KOPT-K1 (cell line): ENCODE measurements around the gene TGFBI.

Experiments
- H3K27ac ChIP-seq: fragments of 200-600 bp; sonication (generic); 2 replicates; pipeline ENCODE4 v1.5.1; 2016; ENCODE audit warnings: antibody characterized with exemption, mild to moderate bottlenecking, low read depth, low read length; ENCODE audit not compliant: poor library complexity, severe bottlenecking
- H3K36me3 ChIP-seq: fragments of 200-600 bp; sonication (generic); 2 replicates; pipeline ENCODE4 v1.5.1; 2017; ENCODE audit warnings: antibody characterized with exemption, mild to moderate bottlenecking, low read length, moderate library complexity; ENCODE audit not compliant: insufficient read depth
- H3K9me3 ChIP-seq: fragments of 200-600 bp; sonication (generic); 2 replicates; pipeline ENCODE4 v1.5.1; 2017; ENCODE audit warnings: antibody characterized with exemption, low read length, mild to moderate bottlenecking; ENCODE audit not compliant: insufficient read depth, poor library complexity, severe bottlenecking

Gene TGFBI

DNA sequence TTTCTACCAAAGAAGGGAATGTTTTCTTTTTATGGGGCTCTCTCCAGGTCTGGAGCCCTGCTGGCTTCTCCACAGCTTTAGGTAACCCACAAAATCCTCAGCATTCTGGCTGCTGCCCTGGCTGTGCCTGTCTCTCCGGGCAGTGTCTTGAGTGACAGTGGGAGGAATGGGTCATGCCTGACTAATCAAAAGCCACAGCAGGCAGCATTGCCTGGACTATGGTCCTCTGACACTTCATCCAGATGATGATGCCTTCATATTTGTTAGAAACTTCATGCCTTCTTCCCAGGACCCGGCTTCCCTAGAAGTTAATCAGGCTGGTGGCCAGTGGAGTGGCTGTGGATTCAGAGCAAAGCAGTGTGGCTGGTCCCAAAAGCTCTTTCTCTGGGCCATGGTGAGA is 32.2 kb upstream of the TGFBI start:
- H3K27ac ChIP-seq: no peak overlapping the region
- no peaks in the 10 kb centered on the region for H3K36me3 ChIP-seq
- no peaks in the 10 kb centered on the region for H3K9me3 ChIP-seq

DNA sequence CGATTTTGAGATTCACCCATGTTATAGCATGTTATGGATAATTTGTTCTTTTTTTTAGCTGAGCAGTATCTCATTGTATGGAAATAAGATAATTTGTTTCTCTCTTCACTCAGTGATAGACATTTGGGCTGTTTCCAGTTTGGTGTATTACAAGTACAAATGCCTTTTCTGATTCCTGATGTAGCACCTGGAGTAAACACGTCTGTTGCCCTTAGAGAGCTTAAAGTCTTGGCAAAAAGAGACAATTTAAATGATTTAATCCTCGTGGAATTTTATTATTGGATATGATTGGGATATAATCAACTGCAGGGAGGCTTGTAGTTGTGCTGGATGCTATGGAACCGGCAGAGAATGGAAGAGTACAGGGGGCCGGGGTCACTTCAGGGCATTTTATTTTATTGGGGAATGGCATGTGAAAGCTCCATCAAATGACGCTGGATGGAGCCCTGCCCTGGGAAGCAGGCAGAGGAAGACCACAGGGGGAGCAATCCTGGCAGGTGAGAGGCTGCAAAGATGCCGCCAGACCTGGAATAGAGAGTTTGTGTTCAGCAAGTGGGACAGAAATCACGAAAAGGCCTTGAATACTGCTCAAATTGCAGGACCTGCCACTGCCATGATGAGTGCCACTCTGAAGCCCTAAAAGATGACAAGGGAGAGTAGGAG is 31.0 kb upstream of the TGFBI start:
- H3K27ac ChIP-seq: no peak overlapping the region
- no peaks in the 10 kb centered on the region for H3K9me3 ChIP-seq
- H3K36me3 ChIP-seq: no peaks in the 10 kb centered on the region

DNA sequence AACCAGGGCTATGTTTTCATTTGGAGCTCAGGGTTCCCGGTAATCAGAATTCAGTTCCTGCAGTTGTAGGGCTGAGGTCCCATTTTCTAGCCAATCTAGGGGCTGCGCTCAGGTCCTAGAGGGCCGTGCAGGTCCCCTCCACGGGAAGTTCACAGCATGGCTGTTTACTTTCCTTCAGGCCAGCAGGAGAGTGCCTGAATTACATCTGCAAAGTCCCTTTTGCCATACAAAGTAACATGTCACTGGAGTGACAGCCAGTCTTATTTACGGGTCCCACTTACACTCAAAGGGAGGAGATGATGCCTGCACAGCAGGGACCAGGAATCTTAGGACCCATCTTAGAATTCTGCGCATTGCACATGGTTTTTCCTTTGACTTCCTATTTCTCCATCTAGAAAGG is 29.9 kb upstream of the TGFBI start:
- Histone ChIP-seq H3K27ac (no peak overlapping the region), H3K9me3 (no peaks in the 10 kb centered on the region), H3K36me3 (no peaks in the 10 kb centered on the region)

DNA sequence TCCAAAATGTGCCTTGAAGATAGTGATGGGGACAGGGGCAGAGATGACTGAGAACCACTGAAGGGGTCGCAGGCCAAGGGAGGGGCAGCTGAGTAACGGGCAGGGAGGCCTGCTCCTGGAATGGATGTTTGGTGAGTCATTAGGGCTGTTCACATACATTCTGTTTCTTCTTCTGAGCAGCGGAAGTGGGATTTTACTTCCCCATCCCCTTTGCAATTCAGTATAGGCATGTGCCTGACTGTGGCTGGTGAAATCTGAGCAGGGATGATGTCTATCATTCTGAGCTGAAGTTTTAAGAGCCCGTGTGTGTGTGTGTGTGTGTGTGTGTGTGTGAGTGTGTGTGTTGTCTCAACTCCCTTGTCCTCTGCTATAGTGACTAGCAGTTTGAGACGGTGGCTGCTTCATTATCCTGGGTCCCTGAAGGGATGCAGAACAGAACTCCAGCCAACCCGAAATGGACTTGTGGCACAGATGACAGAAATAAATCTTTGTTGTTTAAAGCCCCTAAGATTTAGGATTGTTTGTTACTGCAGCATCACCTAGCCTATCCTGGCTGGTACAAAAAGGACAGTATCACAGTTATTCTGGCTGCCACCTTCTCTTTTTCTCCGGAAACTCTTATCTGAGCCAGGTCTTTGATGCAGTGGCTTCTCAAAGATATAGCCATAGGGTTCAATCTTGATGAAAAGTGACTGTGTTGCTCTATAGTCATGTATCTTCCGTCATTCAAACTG is 29.2 kb upstream of the TGFBI start:
- Histone ChIP-seq H3K27ac (no peak overlapping the region), H3K36me3 (no peaks in the 10 kb centered on the region), H3K9me3 (no peaks in the 10 kb centered on the region)

DNA sequence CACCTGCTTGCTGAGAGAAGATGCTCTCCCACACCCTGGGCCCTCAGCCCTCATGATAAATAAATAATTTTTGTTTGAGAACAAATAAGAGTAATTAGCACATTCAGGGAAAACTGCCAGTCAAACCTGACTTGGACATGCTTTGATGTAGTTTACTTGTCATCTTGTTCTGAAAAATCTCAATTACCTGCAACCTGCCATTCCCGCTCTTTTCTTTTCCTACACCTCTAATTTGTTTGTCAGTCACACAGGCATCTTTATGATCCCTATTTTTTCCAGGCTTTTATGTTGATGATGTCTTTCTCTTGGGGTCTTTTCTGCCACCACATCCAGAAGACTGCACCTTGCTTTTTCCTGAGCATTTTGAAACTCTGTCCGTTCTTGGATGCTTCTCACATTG is 28.6 kb upstream of the TGFBI start:
- no peak overlapping the region for H3K27ac ChIP-seq
- no peaks in the 10 kb centered on the region for H3K36me3 ChIP-seq
- no peaks in the 10 kb centered on the region for H3K9me3 ChIP-seq

DNA sequence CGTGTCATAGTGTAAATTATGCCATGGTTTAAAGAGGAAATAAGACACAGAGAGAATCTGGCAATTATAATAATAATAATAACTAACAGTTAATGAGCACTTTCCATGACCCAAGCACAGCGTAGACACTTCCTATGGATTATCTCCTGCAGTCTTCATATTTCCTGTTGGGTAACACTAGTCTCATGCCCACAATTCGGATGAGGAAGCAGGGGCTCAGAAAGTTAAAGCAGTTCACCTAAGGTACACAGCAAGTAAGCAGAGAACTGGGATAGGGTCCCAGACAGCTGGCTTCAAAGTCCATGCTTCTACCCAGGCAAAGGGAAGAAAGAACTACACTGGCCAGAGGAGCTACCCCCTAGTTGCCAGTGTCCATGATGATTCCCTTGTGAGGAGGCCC is 27.9 kb upstream of the TGFBI start:
- no peaks in the 10 kb centered on the region for H3K36me3 ChIP-seq
- no peak overlapping the region for H3K27ac ChIP-seq

DNA sequence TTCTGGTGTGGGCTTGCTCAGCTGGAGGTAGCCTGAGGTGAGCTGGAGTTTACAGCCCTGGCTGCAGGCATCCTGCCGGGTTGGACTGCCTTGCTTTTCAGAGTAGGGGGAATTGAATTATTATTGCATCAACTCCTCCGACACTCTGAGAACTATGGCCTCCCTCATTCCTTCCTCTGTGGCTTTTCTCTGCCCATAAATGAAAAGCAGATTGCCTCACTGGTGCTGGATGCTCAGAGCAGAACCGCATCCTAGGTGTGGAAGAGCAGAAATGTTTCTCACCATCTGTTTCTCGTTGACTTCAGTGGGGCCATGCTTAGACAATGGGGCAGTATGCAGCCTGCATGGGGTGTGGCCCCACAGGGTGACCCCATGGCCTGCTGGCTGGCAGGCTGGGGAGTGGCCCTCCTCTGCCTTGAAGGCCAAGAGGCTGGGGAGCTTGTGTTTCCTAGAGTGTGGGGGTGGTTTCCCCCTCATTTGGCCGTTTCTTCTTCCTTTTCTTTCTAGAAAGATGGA is 27.3 kb upstream of the TGFBI start:
- no peaks in the 10 kb centered on the region for H3K36me3 ChIP-seq
- H3K9me3 ChIP-seq: no peaks in the 10 kb centered on the region
- no peak overlapping the region for H3K27ac ChIP-seq

More for the DNA sequence above, 27.9 kb upstream of the TGFBI start:
- no peaks in the 10 kb centered on the region for H3K9me3 ChIP-seq

DNA sequence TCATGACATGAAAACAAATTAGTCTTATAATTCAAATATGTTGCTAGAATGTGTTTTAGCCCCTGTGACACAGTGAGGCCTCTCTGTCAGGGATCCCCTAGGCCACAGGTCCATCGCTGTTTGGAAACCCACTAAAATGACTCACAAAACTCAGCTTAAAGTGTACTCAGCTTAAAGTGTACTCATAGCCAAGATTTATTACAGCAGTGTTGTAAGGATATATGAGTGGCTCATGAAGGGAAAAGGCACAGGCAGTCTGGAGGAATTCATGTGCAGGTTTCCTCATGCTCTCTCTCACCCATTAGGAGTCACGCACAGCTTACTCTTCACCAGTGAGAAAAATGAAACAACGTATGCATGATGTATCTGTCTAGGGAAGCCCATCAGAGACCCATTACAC is 24.4 kb upstream of the TGFBI start:
- no peaks in the 10 kb centered on the region for H3K9me3 ChIP-seq
- no peak overlapping the region for H3K27ac ChIP-seq
- no peaks in the 10 kb centered on the region for H3K36me3 ChIP-seq

DNA sequence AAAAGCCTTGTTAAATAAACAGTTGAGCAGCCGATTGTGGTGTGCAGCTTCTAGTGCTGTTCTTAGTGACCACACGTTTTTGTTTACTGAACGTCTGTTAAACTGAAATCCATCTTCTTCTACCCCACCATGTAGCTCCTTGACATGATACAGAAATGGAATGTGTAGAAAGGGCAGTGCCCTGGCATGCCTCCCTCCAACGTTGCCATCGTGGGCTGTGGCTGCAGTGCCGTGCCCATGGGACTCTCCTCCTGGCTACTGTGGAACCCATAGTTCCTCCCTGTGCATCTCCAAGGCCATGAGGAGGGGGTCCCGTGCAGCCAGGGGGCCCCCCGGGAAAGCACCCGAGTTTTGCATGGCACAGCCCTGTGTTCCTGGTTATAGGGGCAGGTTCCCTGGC is 23.3 kb upstream of the TGFBI start:
- Histone ChIP-seq H3K9me3 (no peaks in the 10 kb centered on the region), H3K27ac (no peak overlapping the region), H3K36me3 (no peaks in the 10 kb centered on the region)

DNA sequence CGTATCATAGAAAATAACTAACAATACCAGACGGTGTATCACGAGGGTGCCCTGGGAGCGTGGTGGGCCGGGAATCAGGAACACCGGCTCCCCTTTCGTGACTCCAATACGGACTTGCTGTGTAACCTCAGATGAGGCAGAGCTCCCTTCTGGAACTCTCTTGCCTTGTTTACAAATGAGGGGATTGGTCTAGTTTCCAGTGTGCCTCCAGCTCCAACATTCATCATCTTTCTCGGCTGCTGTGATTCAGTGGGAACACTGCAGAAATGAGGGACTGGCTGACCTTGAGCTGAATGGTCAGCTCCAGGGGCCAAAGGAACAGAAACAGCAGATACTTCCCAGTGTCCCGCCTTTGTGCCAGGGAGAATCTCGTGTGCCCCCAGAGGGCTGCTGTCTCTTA is 22.6 kb upstream of the TGFBI start:
- Histone ChIP-seq H3K36me3 (no peaks in the 10 kb centered on the region), H3K27ac (no peak overlapping the region), H3K9me3 (no peaks in the 10 kb centered on the region)

DNA sequence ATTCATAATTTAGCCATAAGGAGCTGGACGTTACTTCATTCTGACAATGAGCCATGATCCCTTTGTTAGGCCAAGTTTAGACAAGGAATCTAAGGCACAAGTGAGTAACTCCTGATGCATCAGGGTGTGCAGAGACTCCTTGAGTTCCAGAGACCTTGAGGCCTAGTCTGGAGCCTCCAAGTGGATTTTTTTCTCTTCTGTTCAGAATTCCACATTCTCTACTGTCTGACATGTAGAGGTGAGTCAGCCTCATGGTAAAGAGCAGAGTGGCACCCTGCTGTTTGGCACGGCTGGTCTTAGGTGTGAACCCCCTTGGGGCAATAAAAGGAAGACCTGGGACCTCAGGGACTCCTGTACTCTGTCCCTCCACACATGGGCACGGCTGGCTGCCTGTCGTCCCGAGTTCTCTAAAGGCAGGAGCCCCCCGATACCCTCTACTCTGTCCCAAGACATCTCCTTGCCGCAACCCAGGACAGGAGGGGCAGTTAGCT is 22.0 kb upstream of the TGFBI start:
- Histone ChIP-seq H3K9me3 (no peaks in the 10 kb centered on the region), H3K27ac (no peak overlapping the region), H3K36me3 (no peaks in the 10 kb centered on the region)

DNA sequence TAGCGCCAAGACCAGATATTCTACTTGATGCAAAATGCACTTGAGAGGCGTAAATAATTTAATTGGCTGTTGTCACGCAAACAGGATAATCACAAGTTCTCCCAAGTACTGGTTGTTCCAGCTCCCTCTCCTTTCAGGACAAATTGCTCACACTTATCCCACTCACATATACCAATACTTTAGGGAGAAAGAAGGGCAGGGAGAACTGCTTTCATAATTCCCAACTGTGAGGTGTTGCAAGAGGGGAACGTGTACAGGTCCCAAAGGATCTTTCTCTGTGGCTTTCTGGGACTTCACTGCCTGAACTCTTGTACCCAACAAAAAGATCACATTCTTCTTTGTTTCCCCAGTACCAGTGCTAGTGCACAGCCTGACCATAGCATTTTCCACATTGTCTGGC is 21.5 kb upstream of the TGFBI start:
- H3K9me3 ChIP-seq: no peaks in the 10 kb centered on the region
- no peaks in the 10 kb centered on the region for H3K36me3 ChIP-seq
- no peak overlapping the region for H3K27ac ChIP-seq

DNA sequence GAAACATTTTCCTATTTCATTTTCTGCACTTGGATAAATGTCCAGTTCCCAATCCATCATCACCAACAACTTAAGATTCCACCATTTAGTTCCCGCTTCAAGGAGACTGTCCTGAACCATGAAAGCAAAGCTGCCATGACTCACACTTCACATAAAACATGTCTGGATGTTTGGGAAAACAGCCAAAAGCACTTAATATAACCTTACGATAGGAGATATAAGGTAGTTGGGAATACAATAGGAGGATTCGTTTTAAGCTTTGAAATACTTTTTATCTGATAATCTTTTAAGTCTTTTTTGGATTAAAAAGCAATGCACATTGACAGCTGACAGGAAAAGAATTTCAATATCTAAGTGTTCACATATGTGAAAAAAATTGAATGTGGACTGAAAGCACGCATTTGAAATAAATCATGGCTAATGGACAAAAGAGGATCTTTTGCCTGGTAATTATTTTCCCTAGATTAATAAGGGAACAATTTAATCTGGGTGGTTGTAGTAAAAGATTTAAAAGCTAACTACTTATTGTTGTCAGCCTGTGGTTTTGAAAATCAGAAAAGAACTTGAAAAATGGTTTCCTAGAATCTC is 17.3 kb upstream of the TGFBI start:
- Histone ChIP-seq H3K36me3 (no peaks in the 10 kb centered on the region), H3K27ac (no peak overlapping the region), H3K9me3 (no peaks in the 10 kb centered on the region)

DNA sequence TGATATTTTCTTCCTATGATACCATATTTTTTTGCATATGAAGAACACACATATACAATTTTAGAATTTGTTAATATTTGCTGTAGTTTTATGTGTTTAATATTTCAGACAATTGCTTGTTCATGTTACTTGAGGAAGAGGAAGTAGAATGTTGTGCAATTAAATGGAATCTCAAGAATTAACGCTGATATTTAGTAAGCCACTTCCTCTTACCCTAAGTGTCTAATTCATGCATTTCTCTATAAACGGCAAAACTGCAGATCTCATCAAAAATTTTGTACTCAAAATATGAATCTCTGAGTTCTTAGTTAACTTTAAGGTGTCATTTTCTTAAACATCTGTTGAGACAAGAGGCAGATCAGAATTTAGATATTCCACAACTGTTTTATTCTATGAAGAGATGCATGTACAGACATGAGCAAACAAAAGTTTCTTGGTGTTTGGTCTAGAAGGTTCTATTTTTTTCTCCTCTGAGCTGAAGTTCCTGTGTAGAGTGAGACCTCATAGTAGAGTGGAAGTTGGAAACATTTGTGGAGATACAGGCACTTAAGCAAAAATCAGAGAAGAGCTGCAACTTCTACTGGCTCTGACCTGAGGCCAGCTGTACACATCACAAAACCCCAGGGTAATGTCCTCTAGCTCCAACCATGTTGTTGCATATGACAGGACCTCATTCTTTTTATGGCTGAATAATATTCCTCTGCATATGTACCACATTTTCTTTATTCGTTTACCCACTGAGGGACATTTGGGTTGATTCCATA is 16.6 kb upstream of the TGFBI start:
- no peak overlapping the region for H3K27ac ChIP-seq
- no peaks in the 10 kb centered on the region for H3K36me3 ChIP-seq
- no peaks in the 10 kb centered on the region for H3K9me3 ChIP-seq

DNA sequence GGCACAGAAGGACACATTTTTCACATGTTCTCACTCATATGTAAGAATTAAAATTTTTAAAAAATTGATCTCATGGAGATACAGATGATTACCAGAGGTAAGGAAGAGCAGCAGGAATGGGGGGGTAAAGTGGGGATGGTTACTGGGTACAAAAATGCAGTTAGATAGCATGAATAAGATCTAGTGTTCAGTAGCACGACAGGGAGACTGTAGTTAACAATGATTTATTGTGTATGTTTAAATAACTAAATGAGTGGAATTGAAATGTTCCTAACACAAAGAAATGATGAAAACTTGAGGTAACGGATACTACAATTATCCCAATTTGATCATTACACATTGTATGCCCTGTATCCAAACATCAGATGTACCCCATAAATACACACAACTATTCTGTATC is 15.2 kb upstream of the TGFBI start:
- Histone ChIP-seq H3K27ac (no peak overlapping the region), H3K36me3 (no peaks in the 10 kb centered on the region), H3K9me3 (no peaks in the 10 kb centered on the region)
